ENCODE measurements around the gene SPINK2.

SPINK2 gene

GRCh38 chr4:56796211-56796610 lies 25.3 kb downstream of the SPINK2 start:
- Histone ChIP-seq H3K27me3 (ENCODE audit: insufficient read depth, low read length, poor library complexity, severe bottlenecking) (no peaks in the 10 kb centered on the region), H3K36me3 (ENCODE audit: insufficient read depth, low read length) (no peaks in the 10 kb centered on the region), H3K9me2 (replicated peaks; ENCODE audit: low read depth, low read length) (no peaks in the 10 kb centered on the region), H3K4me1 (ENCODE audit: insufficient read depth, low read length, poor library complexity, severe bottlenecking) (peaks cover 19% of the 10 kb centered on the region), H2AFZ (ENCODE audit: low read length) (peak overlapping the region; percentile 31; the same call in 1 of the 2 replicates), H4K20me1 (ENCODE audit: insufficient read depth, low read length, poor library complexity, severe bottlenecking) (no peaks in the 10 kb centered on the region), H3K79me2 (ENCODE audit: insufficient read depth, low read length) (no peaks in the 10 kb centered on the region), H3K9me3 (ENCODE audit: insufficient read depth, low read depth, low read length) (no peaks in the 10 kb centered on the region), H3K4me3 (ENCODE audit: low read length, poor library complexity, severe bottlenecking) (no peak overlapping the region), H3F3A (ENCODE audit: low read depth) (no peaks in the 10 kb centered on the region), H3K4me2 (ENCODE audit: low read depth, low read length, poor library complexity, severe bottlenecking) (peak overlapping the region; percentile 30), H3K9ac (ENCODE audit: low read depth, low read length, poor library complexity, severe bottlenecking) (no peak overlapping the region)
- TF ChIP-seq EZH2phosphoT487 (IDR thresholded peaks at IDR 0.05; ENCODE audit: borderline replicate concordance) (no peak), CTCF (conservative IDR thresholded peaks at IDR 0.05; ENCODE audit: low read length) (no peak)

GRCh38 chr4:56791316-56791715 lies 30.2 kb downstream of the SPINK2 start:
- no peaks in the 10 kb centered on the region for H4K20me1 ChIP-seq (ENCODE audit: insufficient read depth, low read length, poor library complexity, severe bottlenecking)
- no peaks in the 10 kb centered on the region for H3K9me3 ChIP-seq (ENCODE audit: insufficient read depth, low read depth, low read length)
- H3K4me2 ChIP-seq (ENCODE audit: low read depth, low read length, poor library complexity, severe bottlenecking) = no peak overlapping the region
- no peak overlapping the region for H2AFZ ChIP-seq (ENCODE audit: low read length)
- H3K4me3 ChIP-seq (ENCODE audit: low read length, poor library complexity, severe bottlenecking) = no peak overlapping the region
- TF ChIP-seq EZH2phosphoT487 (IDR thresholded peaks at IDR 0.05; ENCODE audit: borderline replicate concordance) = no peak
- no peak overlapping the region for H3K9ac ChIP-seq (ENCODE audit: low read depth, low read length, poor library complexity, severe bottlenecking)
- H3K9me2 ChIP-seq (replicated peaks; ENCODE audit: low read depth, low read length) = no peaks in the 10 kb centered on the region
- no peaks in the 10 kb centered on the region for H3F3A ChIP-seq (ENCODE audit: low read depth)
- H3K36me3 ChIP-seq (ENCODE audit: insufficient read depth, low read length) = no peaks in the 10 kb centered on the region
- peaks cover 7% of the 10 kb centered on the region for H3K4me1 ChIP-seq (ENCODE audit: insufficient read depth, low read length, poor library complexity, severe bottlenecking)
- H3K79me2 ChIP-seq (ENCODE audit: insufficient read depth, low read length) = no peaks in the 10 kb centered on the region
- H3K27me3 ChIP-seq (ENCODE audit: insufficient read depth, low read length, poor library complexity, severe bottlenecking) = no peaks in the 10 kb centered on the region

GRCh38 chr4:56790691-56791091 lies 30.8 kb downstream of the SPINK2 start:
- Histone ChIP-seq H3K27me3 (ENCODE audit: insufficient read depth, low read length, poor library complexity, severe bottlenecking) (no peaks in the 10 kb centered on the region), H3K36me3 (ENCODE audit: insufficient read depth, low read length) (no peaks in the 10 kb centered on the region), H3F3A (ENCODE audit: low read depth) (no peaks in the 10 kb centered on the region), H3K4me2 (ENCODE audit: low read depth, low read length, poor library complexity, severe bottlenecking) (no peak overlapping the region), H3K9me2 (replicated peaks; ENCODE audit: low read depth, low read length) (no peaks in the 10 kb centered on the region), H2AFZ (ENCODE audit: low read length) (no peak overlapping the region), H3K9ac (ENCODE audit: low read depth, low read length, poor library complexity, severe bottlenecking) (no peak overlapping the region), H3K4me3 (ENCODE audit: low read length, poor library complexity, severe bottlenecking) (no peak overlapping the region), H3K9me3 (ENCODE audit: insufficient read depth, low read depth, low read length) (no peaks in the 10 kb centered on the region), H3K79me2 (ENCODE audit: insufficient read depth, low read length) (no peaks in the 10 kb centered on the region), H3K4me1 (ENCODE audit: insufficient read depth, low read length, poor library complexity, severe bottlenecking) (peaks cover 1% of the 10 kb centered on the region), H4K20me1 (ENCODE audit: insufficient read depth, low read length, poor library complexity, severe bottlenecking) (no peaks in the 10 kb centered on the region)
- TF ChIP-seq EZH2phosphoT487 (IDR thresholded peaks at IDR 0.05; ENCODE audit: borderline replicate concordance) (no peak), CTCF (conservative IDR thresholded peaks at IDR 0.05; ENCODE audit: low read length) (no peak)

- no peak overlapping the region for H3K4me2 ChIP-seq (ENCODE audit: low read depth, low read length, poor library complexity, severe bottlenecking)
- H3K36me3 ChIP-seq (ENCODE audit: insufficient read depth, low read length) = no peaks in the 10 kb centered on the region
- no peaks in the 10 kb centered on the region for H3K79me2 ChIP-seq (ENCODE audit: insufficient read depth, low read length)
- no peaks in the 10 kb centered on the region for H3K9me3 ChIP-seq (ENCODE audit: insufficient read depth, low read depth, low read length)
- no peak for TF ChIP-seq EZH2phosphoT487 (IDR thresholded peaks at IDR 0.05; ENCODE audit: borderline replicate concordance)
- TF ChIP-seq CTCF (conservative IDR thresholded peaks at IDR 0.05; ENCODE audit: low read length) = no peak
- H3K9ac ChIP-seq (ENCODE audit: low read depth, low read length, poor library complexity, severe bottlenecking) = no peak overlapping the region
- no peaks in the 10 kb centered on the region for H3K27me3 ChIP-seq (ENCODE audit: insufficient read depth, low read length, poor library complexity, severe bottlenecking)
- no peaks in the 10 kb centered on the region for H3K9me2 ChIP-seq (replicated peaks; ENCODE audit: low read depth, low read length)
- no peaks in the 10 kb centered on the region for H3F3A ChIP-seq (ENCODE audit: low read depth)
- H3K4me3 ChIP-seq (ENCODE audit: low read length, poor library complexity, severe bottlenecking) = no peak overlapping the region
- H2AFZ ChIP-seq (ENCODE audit: low read length) = no peak overlapping the region
- H3K4me1 ChIP-seq (ENCODE audit: insufficient read depth, low read length, poor library complexity, severe bottlenecking) = no peaks in the 10 kb centered on the region
- H4K20me1 ChIP-seq (ENCODE audit: insufficient read depth, low read length, poor library complexity, severe bottlenecking) = no peaks in the 10 kb centered on the region
Measured at GRCh38 chr4:56788081-56788480, 33.4 kb downstream of the SPINK2 start.

Measured in Loucy (cell line).